Effector memory CD4-positive, alpha-beta T cell (primary cell): ENCODE measurements around the gene NECAB2.

ENCODE experiments used
- DNase-seq, 3 donors: peaks; one replicate each; pipeline ENCODE4 v3.0.0-alpha.2; 2020
- H3K27ac ChIP-seq: 2 replicates; pipeline ENCODE4 v1.7.0; 2013; ENCODE audit warnings: mild to moderate bottlenecking, low read length, moderate library complexity; ENCODE audit not compliant: insufficient read depth, poor library complexity, severe bottlenecking
- H3K27me3 ChIP-seq: replicated peaks from 2 replicates; pipeline ENCODE4 v1.7.0; 2013; ENCODE audit warnings: mild to moderate bottlenecking, low read length; ENCODE audit not compliant: insufficient read depth, control insufficient read depth, poor library complexity, severe bottlenecking
- H3K36me3 ChIP-seq: 2 replicates; pipeline ENCODE4 v1.7.0; 2013; ENCODE audit warnings: mild to moderate bottlenecking, low read length, moderate library complexity; ENCODE audit not compliant: control insufficient read depth, insufficient read depth
- H3K4me1 ChIP-seq: 2 replicates; pipeline ENCODE4 v1.7.0; 2013; ENCODE audit warnings: low read length, mild to moderate bottlenecking; ENCODE audit not compliant: control insufficient read depth, insufficient read depth, poor library complexity, severe bottlenecking
- H3K4me3 ChIP-seq: 2 replicates; pipeline ENCODE4 v1.7.0; 2013; ENCODE audit warnings: low read length, low read depth, mild to moderate bottlenecking; ENCODE audit not compliant: insufficient read depth, poor library complexity, severe bottlenecking
- H3K9me3 ChIP-seq: 2 replicates; pipeline ENCODE4 v1.7.0; 2013; ENCODE audit warnings: mild to moderate bottlenecking, low read length, moderate library complexity; ENCODE audit not compliant: control insufficient read depth
- total RNA-seq, 3 donors: gene quantifications; one replicate each; lab custom pipeline; 2026; lab: John Stamatoyannopoulos, UW

The NECAB2 gene
- total RNA-seq: 0 to 0.39 (median 0) reads per million in 3 donors

- no peak for DNase-seq
- Histone ChIP-seq H3K36me3 (no peaks in the 10 kb centered on the region), H3K4me1 (no peaks in the 10 kb centered on the region), H3K4me3 (no peak within 1 kb of the TSS), H3K27ac (no peak within 1 kb of the TSS), H3K27me3 (peaks cover 21% of the 10 kb centered on the region), H3K9me3 (no peaks in the 10 kb centered on the region)
Observed at GRCh38 chr16:83967838-83968305, at the start of gene NECAB2. NECAB2 (plus strand) TSS chr16:83968244; CDS start chr16:83968649, 405 bp downstream.

GRCh38 chr16:83920894-83921491 lies 47.1 kb upstream of the NECAB2 start:
- Histone ChIP-seq H3K4me3 (no peak overlapping the region), H3K36me3 (peaks cover 26% of the 10 kb centered on the region), H3K9me3 (no peaks in the 10 kb centered on the region), H3K27ac (no peak overlapping the region), H3K27me3 (no peaks in the 10 kb centered on the region), H3K4me1 (no peaks in the 10 kb centered on the region)
- no peak for DNase-seq

DNA sequence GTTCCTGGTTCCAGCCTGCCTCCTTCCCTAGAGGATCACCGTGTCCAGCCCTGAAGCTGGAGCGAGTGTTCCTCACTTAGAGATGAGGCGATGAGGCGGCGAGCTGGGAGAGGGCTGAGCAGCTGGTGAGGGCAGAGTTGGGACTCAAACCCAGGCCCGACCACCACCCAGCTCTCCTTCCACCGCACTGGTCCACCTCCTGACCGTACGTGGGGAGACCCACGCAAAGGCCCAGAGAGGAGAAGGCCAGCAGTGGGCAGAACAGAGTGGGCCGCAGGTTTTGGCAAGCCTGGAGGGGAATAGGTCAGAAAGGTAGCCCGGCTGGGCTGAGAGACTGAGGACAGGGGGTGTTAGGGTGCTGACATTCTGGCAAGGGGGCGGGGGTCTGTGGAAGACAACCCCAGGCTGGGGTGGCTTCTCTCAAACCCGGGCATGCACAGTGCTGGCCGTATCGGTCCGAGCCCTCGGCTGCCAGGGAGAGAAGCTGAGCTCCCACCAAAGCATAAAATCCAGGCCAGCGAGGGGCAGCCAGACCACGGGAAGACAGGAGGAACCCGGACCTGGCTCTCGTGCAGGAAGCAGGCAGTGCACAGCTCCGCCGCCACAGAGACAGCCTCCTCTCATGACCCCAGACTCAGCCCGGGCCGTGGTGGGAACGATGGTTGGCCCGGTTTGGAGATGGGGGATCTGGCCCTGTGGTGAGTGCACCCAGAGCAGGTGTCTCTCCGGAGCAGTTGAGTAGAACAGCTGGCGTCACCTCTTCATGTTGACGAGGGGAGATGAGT lies 44.3 kb upstream of the NECAB2 start:
- Histone ChIP-seq H3K4me3 (no peak overlapping the region), H3K4me1 (no peaks in the 10 kb centered on the region), H3K27ac (no peak overlapping the region), H3K9me3 (no peaks in the 10 kb centered on the region), H3K27me3 (no peaks in the 10 kb centered on the region), H3K36me3 (peaks cover 12% of the 10 kb centered on the region)
- DNase-seq: no peak

- H3K4me1 ChIP-seq: no peaks in the 10 kb centered on the region
- no peak for DNase-seq
- H3K4me3 ChIP-seq: no peak overlapping the region
- H3K27me3 ChIP-seq: no peaks in the 10 kb centered on the region
- H3K9me3 ChIP-seq: no peaks in the 10 kb centered on the region
- peaks cover 11% of the 10 kb centered on the region for H3K36me3 ChIP-seq
- no peak overlapping the region for H3K27ac ChIP-seq
Observed at GRCh38 chr16:83924686-83925085, 43.4 kb upstream of the NECAB2 start.

GRCh38 chr16:83925095-83925905 lies 42.7 kb upstream of the NECAB2 start:
- DNase-seq: no peak
- Histone ChIP-seq H3K4me1 (no peaks in the 10 kb centered on the region), H3K9me3 (no peaks in the 10 kb centered on the region), H3K36me3 (peaks cover 6% of the 10 kb centered on the region), H3K4me3 (no peak overlapping the region), H3K27me3 (no peaks in the 10 kb centered on the region), H3K27ac (no peak overlapping the region)

DNA sequence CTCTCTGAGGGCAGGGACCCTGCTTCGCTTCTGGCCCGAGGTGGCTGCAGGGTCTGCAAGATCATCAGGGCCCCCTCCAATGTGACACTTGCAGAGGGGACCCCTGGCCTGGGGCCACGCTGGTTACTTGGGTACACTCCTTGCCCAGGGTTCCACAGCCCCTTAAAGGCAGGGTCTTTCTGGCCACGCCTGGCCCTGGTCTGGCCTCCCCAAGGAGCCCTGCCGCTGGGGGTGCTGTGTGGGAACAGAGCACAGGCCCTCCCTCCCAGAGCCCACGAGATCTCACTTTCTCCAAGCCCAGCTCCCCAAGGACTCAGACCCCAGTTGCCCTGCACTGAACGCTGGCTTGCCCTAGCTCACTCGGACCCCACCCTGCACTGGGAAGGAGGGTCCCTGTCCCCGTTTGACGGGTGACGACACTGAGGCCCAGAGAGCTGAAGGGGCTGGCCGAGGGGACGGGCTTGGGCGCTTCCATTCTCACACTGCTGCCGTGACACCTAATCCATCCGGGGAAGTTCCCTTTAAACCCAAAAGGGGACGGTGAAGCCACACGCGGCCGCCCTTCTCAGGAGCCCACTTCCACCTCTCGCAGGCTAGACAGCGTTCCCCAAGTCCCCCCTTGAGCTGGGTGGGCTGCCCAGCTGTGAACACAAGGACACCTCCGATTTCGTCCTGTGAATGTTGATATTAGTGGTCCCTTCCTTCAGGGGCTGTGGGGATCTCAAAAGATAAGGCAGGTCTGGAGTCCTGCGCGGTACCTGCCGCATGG lies 41.9 kb upstream of the NECAB2 start:
- Histone ChIP-seq H3K27ac (no peak overlapping the region), H3K4me1 (no peaks in the 10 kb centered on the region), H3K36me3 (peaks cover 4% of the 10 kb centered on the region), H3K9me3 (no peaks in the 10 kb centered on the region), H3K4me3 (no peak overlapping the region), H3K27me3 (no peaks in the 10 kb centered on the region)
- DNase-seq: no peak

DNA sequence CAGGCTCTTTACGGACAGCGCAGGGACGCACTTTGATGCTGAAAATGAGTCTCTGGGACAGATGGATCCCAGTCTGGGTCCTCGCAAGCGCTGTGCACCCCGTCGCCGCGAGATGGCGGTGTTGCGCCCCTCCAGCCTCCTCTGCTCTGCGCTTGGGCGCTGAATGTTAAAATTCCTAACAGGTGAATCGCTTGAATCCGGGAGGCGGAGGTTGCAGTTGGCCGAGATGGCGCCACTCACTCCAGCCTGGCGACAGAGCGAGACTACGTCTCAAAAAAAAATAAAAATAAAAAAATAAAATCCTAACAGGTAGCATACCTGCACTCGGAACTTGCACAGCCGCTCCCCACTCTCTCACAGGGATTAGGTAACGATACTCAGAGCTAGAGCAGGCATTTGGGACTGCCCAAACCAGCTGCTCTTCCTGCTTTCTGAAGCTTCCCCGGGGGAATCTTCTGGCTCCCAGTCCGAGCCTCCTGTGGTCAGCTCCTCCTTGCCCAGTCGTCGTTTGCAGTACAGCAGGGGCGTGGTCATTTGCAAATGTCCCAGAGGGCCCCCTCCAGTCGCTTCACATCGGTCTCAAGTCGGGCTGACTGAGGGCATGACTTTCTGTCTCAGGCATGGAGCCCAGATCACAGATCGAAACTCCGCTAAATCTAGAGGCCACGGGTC lies 41.2 kb upstream of the NECAB2 start:
- Histone ChIP-seq H3K27ac (no peak overlapping the region), H3K9me3 (no peaks in the 10 kb centered on the region), H3K4me3 (no peak overlapping the region), H3K36me3 (no peaks in the 10 kb centered on the region), H3K4me1 (no peaks in the 10 kb centered on the region), H3K27me3 (no peaks in the 10 kb centered on the region)
- peak in 2 of 3 donors; percentile 9 for DNase-seq

DNA sequence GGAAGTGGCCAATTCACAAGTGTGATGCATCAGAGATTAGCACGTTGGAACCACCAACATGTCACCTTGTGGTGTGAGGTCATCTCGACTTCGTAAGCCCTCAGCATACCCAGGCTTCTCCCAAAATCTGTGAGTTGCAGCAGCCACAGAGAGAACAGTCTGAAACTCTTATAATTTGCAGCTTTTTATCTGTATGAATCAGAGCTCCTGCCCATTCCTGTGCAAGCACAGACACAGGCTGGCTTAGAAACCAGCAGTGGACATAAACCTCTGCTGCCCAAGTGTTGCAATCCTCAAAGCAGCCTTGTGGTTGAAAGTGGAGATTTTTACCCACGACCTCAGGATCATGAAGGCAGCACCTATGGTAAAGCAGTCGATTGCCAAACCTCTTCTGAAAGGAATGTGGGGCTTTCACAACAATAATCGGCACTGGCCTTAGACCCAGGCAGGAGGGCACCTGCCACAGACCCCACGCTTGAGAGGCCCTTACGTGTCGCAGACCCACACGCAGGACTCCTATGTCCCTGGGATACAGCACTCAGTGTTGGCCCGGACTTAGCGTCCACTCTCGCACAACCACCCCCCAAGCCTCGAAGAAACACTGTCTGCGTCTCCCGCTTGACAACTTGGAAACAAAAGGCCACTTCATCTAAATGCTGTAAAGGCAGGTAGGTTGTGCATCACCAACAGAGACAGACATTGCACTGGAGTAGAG lies 39.5 kb upstream of the NECAB2 start:
- no peaks in the 10 kb centered on the region for H3K36me3 ChIP-seq
- no peak for DNase-seq
- H3K4me1 ChIP-seq: no peaks in the 10 kb centered on the region
- no peak overlapping the region for H3K27ac ChIP-seq
- no peaks in the 10 kb centered on the region for H3K9me3 ChIP-seq
- no peaks in the 10 kb centered on the region for H3K27me3 ChIP-seq
- H3K4me3 ChIP-seq: no peak overlapping the region
